ENCODE data around the gene PPP1R11. TPM values are rescaled to one million over a fixed set of nuclear protein-coding genes. Genes with fewer than 3 reads are reported as not detected.

PPP1R11 gene
- total RNA-seq, 3 donors from 2014 or later, result 71.9 to 81.6 (median 80.5) TPM

DNA sequence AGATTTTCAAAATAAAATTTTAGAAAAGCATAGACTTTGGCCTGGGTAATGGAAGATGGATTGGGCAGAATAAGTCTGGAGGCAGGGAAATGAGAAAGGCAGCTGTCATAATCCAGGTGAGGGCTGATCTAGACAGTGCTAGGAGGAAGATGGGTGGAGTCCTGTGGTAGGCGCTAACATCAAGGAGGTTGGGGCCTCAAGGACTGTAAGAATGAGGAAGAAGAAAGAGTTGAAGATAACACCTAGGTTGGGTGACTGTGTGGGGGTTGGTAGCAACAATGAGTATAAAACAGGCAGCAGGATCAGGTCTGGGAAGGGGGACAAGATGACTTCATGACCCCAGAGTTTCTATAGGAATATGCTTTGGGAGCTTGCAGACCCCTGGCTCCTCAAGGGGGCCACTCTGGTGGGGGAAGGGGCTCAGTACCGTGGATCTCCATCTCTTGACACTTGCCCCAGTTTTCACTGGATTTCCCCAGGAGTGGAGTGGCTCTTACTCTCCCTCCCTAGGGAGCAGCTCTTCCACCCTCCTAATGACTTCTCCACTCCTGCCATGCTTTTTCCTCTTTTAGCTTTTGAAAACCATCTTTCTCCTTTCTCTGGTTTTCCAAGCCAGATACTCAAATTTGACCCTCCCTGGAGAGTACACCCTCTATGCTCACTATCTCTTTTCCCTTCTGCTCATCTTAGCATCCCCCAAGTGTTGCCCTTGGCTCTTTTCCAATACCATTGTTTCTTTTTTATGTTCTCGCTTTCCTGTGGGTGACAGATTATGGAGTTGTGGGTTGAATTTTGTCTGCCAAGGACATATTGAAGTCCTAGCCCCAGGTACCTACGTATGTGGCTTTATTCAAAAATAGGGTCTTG is 31.1 kb downstream of the PPP1R11 start:
- Mint-ChIP-seq H3K27me3 (ENCODE audit: low read depth) (peaks cover 51% of the 10 kb centered on the region), H3K9me3 (no peaks in the 10 kb centered on the region), H3K4me3 (no peak overlapping the region), H3K4me1 (ENCODE audit: low read depth) (peaks cover 43% of the 10 kb centered on the region), H3K36me3 (ENCODE audit: insufficient read depth) (no peaks in the 10 kb centered on the region)
- DNase-seq (no peak), ATAC-seq (no peak)

DNA sequence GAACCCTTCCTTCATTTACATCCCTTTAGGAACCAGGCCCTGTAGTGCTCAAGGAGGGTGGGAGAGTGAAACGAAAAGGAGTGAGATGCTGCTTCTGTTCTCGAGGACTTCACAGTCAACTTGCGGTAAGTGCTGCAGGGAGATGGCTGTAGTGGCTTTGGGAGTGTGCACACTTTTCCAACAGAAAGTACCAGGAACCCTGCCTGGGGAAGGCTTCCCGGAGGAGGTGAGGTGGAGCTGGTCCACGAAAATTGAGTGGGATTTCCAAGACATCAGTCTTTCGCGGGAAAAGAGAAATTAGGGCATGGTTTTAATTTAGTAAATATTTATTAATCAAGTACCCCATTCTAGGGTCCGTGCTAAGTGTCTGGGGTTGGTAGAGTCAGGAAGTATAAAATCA is 33.2 kb downstream of the PPP1R11 start:
- Mint-ChIP-seq H3K4me3 (peak overlapping the region; percentile 56), H3K27me3 (ENCODE audit: low read depth) (peaks cover 45% of the 10 kb centered on the region), H3K36me3 (ENCODE audit: insufficient read depth) (no peaks in the 10 kb centered on the region), H3K4me1 (ENCODE audit: low read depth) (peaks cover 49% of the 10 kb centered on the region), H3K9me3 (no peaks in the 10 kb centered on the region)
- ATAC-seq, result no peak
- no peak for DNase-seq

DNA sequence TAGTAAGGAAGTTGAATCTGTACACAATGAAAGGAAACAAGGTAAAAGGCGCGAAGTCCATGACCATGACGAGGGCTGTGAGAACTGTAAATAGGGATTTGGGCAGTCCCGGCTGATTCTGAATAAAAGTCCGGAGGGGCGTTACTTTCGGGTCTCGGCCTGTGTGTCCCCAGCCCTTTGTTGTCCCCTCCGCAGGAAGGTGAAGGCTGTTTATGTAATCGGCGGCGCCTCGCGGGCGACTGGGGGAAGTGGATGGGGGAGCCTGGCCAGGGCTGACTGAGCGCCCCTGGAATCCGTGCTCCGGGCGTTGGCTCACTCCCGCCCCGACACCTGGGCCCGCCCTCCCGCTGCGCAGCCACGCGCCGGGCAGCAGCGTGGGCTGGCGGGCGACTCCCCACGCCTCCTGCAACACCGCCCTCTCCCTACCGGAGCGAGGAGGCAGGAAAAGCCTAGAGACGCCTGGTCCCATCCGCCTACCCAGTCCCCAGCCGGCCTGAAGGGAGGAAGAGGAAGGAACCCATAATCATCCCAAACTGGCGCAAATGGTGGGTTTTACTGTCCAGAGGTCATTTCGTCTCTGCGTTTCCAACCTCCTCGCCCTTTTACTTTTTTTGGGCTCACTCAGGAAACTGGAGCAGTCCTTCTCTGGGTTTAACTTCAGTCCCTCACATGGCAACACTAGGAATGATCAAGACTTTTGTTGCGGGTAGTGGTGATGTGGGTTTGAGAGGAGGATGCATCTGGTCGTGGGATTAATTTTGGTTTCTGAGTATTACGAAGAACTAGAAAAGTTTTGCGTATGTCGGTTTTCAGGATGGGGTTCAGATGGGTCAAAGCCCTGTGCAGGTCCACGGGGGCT is 33.8 kb downstream of the PPP1R11 start:
- peak in 1 of 2 donors; percentile 9 for ATAC-seq
- Mint-ChIP-seq H3K4me1 (ENCODE audit: low read depth) (peaks cover 49% of the 10 kb centered on the region), H3K9me3 (no peaks in the 10 kb centered on the region), H3K36me3 (ENCODE audit: insufficient read depth) (no peaks in the 10 kb centered on the region), H3K4me3 (peak overlapping the region; percentile 72), H3K27me3 (ENCODE audit: low read depth) (peaks cover 42% of the 10 kb centered on the region)
- no peak for DNase-seq

DNA sequence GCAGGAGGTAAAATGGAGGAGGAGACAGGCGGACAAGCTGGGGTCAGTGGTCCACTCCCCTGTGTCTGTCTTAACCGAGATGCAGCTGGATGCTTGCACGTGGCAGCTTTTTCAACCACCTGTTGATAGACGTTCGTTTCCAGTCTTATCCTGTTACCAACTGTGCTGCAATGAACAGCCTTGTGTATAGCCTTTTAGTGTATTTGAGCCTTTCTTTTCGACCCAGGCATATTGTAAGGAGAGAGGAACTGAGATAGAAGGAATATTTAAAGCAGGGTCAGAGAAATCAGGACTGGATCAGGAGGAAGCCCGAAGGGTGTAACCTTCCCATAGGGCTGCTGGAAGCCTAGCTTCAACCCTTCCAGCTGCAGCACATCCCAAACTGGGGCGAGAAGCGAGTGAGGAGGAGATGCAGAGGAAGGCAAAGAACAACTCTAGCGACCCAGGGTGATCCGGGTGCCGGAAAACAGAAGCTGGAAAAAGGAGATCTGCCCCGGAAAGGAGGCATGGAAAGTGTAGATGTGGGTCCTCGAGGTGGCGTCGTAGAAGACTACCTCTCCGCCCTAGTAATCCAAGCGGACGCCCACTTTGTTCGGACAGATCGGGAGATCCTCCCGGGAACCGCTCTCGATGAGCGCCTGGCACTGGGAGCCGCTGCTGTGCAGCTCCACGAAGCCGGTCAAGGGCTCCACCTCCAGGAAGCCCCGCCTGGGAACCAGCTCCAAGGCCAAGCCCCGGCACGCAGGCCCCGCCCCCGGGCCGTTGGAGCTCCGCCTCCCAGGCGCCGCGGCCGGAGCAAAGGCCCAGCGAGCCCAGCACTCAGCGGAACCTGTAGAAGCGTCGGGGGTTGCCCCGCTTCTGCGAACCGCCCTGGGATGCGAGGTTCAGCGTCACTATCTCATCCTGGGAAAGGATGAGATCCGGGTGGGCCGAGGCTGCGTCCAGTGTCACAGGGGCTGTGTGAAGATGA is 34.7 kb downstream of the PPP1R11 start:
- H3K36me3 Mint-ChIP-seq (ENCODE audit: insufficient read depth), result no peaks in the 10 kb centered on the region
- peaks cover 49% of the 10 kb centered on the region for H3K4me1 Mint-ChIP-seq (ENCODE audit: low read depth)
- no peaks in the 10 kb centered on the region for H3K9me3 Mint-ChIP-seq
- H3K27me3 Mint-ChIP-seq (ENCODE audit: low read depth), result peaks cover 43% of the 10 kb centered on the region
- ATAC-seq (peak; percentile 62 to 66), DNase-seq (peak; percentile 46)
- peak overlapping the region; percentile 72 for H3K4me3 Mint-ChIP-seq

DNA sequence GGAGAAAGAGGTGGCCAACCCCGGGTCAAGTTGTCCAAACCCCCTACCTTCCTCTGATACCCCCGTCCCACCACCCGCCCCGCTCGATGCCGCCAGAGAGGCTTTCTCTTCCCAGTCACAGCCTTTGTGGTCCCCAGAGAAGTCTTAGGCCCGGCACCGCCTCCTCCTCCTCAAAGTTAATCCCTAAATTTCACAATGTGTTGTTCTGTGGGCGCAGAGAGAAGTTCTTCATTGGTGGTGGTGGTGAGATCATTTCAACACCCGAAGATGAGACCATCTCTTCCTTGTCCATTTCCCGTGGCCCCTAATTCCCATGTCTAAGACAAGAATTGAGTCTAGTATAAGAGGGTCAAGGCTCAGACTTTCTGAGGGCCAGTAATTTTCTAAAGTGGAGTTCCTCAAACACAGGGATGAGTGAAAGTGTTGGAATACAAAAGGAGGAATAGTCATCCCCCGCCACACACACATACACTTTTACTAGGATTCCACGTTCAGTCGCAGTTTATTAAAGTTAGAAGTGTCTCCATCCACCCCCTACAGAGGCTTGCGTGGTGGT is 35.5 kb downstream of the PPP1R11 start:
- peaks cover 44% of the 10 kb centered on the region for H3K27me3 Mint-ChIP-seq (ENCODE audit: low read depth)
- no peak for DNase-seq

DNA sequence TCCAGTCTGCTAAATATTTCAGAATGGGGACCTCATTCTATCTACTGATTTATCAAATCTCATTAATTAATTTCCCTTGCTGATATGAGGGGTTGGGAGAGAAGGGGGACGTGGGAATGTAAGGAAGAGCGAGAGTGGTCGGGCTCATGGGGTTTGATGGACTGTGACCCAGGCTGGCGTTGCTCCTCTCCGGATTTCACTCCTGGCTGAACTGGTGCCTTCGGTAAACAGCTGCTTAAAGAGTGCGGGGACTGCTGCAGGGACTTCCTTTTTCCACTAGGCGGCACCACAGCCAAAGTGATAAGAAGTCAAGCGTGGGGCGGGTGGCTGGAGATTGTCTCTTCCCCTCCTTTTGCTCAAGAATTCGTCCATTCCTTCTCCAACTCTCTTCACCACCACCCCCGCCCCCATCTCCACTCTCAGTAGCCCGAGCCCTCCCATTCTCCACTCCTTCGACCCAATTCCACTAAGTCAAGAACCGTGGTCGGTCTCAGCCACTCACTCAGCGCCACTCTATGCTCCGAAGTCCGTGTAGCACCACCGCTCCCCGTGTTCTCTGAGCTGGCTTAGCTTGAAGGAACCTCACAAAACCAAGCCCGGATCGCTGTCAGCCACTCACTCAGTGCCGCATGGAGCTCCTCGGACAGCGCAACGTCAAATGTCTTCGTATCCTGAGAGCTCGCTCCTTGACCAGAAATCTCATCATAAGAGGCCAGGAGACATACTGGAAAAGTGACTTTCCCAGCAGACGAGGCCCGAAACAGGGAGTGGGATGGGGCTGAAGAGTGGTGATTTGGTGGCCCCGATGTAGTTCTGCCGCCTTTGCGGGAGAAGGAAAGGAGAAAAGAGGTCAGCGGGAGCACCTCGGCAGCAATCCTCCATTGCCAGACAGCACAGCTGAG is 36.2 kb downstream of the PPP1R11 start:
- Mint-ChIP-seq H3K27me3 (ENCODE audit: low read depth) (peaks cover 45% of the 10 kb centered on the region), H3K4me3 (peak overlapping the region; percentile 82), H3K36me3 (ENCODE audit: insufficient read depth) (no peaks in the 10 kb centered on the region), H3K9me3 (no peaks in the 10 kb centered on the region), H3K4me1 (ENCODE audit: low read depth) (peaks cover 39% of the 10 kb centered on the region)
- DNase-seq, result peak; percentile 78
- peak; percentile 84 for ATAC-seq

More for the DNA sequence above, 35.5 kb downstream of the PPP1R11 start:
- peaks cover 46% of the 10 kb centered on the region for H3K4me1 Mint-ChIP-seq (ENCODE audit: low read depth)
- H3K36me3 Mint-ChIP-seq (ENCODE audit: insufficient read depth), result no peaks in the 10 kb centered on the region
- ATAC-seq, result peak; percentile 3 to 9
- peak overlapping the region; percentile 82 for H3K4me3 Mint-ChIP-seq
- no peaks in the 10 kb centered on the region for H3K9me3 Mint-ChIP-seq

DNA sequence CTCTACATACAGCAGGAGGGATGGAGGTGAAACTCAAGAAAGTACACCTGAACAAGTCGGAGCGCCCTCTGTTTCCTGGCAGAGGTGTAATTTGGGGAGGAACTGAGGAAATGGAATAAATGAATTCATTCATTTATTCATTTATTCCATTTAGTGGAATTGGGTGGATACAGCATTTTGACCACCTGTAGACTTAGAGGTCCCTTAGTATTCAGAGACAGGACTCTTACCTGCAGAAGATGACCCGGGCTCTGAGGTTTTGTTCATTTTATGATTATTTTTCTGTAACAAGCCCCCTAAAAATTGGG is 36.8 kb downstream of the PPP1R11 start:
- DNase-seq (no peak), ATAC-seq (no peak)
- peak overlapping the region; percentile 82 for H3K4me3 Mint-ChIP-seq
- peaks cover 35% of the 10 kb centered on the region for H3K4me1 Mint-ChIP-seq (ENCODE audit: low read depth)
- no peaks in the 10 kb centered on the region for H3K36me3 Mint-ChIP-seq (ENCODE audit: insufficient read depth)
- H3K9me3 Mint-ChIP-seq, result no peaks in the 10 kb centered on the region
- peaks cover 45% of the 10 kb centered on the region for H3K27me3 Mint-ChIP-seq (ENCODE audit: low read depth)

DNA sequence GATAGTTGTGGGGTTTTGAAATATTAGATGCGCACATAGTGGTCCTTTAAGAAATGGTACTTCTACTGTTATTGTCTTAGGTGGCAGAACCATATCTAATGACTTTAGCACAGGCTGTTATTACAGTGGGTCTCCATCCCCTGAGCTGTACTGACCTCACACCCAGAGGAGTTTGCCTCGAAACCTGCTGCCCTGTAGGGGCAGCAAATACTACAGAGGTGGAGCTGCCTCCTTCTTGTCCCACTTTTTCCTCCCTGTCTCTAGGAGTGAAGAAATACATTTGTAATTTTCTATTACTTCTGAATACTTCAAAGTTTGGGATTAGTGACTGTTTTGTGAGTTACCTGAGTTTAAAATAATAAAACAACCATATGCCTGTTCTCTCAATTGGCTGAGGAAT is 37.7 kb downstream of the PPP1R11 start:
- H3K4me3 Mint-ChIP-seq, result no peak overlapping the region
- no peaks in the 10 kb centered on the region for H3K36me3 Mint-ChIP-seq (ENCODE audit: insufficient read depth)
- peaks cover 41% of the 10 kb centered on the region for H3K27me3 Mint-ChIP-seq (ENCODE audit: low read depth)
- peaks cover 33% of the 10 kb centered on the region for H3K4me1 Mint-ChIP-seq (ENCODE audit: low read depth)
- H3K9me3 Mint-ChIP-seq, result no peaks in the 10 kb centered on the region
- DNase-seq (no peak), ATAC-seq (no peak)

DNA sequence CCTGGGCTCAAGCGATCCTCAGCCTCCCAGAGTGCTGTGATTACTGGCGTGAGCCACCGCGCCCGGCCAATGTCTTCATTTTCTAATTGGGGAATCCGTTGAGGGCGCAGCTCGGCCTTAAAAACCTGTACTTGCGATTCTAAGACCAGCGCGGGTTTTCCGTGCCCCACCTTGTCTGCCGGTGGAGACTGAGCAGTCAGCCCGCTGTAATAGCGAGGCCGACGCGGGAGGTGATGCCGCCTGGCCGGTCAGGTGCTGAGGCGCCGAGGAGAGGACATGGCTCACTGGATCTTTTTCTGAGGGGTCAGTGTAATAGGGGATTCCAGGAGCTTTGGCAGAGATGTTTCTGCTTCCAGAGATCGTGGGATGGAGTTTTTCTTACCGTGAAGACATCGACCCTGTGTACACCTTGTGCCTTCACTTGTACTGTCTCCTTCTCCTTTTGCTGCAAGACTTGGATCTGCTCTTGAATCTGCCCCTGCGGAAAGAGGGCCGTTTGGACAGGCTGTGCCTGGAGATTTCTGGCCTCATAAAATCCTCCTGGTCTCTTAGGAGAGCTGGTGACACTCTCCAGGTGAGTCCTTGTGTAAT is 44.4 kb downstream of the PPP1R11 start:
- Mint-ChIP-seq H3K27me3 (ENCODE audit: low read depth) (peaks cover 51% of the 10 kb centered on the region), H3K4me3 (no peak overlapping the region), H3K36me3 (ENCODE audit: insufficient read depth) (no peaks in the 10 kb centered on the region)

DNA sequence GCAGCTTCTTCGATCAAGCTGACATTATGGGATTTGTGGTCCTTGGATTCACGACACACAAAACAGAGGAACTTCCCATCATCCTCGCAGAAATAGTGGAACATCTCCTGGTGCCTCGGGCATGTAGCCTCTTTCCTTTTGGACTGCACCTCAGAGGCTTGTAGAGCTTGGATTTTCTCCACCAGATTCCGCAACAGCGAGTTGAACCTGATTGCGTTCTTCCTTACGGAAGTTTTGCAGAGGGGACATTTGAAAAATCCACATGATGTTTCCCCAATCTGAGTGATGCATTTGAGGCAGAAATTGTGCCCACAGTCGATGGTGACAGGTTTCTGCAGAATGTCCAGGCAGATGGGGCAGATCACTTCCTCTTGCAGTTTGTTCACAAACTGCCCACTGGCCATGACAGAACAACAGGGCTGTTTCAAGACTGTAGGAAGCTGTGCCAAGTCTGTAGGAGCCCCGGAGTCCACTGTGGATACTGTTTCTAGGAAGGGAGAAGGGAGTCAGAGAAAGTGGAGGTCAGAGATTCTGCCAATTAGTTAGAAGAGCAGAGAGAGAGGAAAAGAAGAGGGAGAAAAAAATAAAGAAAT is 45.5 kb downstream of the PPP1R11 start:
- H3K9me3 Mint-ChIP-seq, result no peaks in the 10 kb centered on the region
- H3K27me3 Mint-ChIP-seq (ENCODE audit: low read depth), result peaks cover 50% of the 10 kb centered on the region
- peaks cover 5% of the 10 kb centered on the region for H3K4me1 Mint-ChIP-seq (ENCODE audit: low read depth)
- DNase-seq, result no peak
- ATAC-seq, result no peak
- no peaks in the 10 kb centered on the region for H3K36me3 Mint-ChIP-seq (ENCODE audit: insufficient read depth)
- H3K4me3 Mint-ChIP-seq, result no peak overlapping the region

More for the DNA sequence above, 44.4 kb downstream of the PPP1R11 start:
- Mint-ChIP-seq H3K9me3 (no peaks in the 10 kb centered on the region), H3K4me1 (ENCODE audit: low read depth) (peaks cover 5% of the 10 kb centered on the region)
- DNase-seq (no peak), ATAC-seq (no peak)

DNA sequence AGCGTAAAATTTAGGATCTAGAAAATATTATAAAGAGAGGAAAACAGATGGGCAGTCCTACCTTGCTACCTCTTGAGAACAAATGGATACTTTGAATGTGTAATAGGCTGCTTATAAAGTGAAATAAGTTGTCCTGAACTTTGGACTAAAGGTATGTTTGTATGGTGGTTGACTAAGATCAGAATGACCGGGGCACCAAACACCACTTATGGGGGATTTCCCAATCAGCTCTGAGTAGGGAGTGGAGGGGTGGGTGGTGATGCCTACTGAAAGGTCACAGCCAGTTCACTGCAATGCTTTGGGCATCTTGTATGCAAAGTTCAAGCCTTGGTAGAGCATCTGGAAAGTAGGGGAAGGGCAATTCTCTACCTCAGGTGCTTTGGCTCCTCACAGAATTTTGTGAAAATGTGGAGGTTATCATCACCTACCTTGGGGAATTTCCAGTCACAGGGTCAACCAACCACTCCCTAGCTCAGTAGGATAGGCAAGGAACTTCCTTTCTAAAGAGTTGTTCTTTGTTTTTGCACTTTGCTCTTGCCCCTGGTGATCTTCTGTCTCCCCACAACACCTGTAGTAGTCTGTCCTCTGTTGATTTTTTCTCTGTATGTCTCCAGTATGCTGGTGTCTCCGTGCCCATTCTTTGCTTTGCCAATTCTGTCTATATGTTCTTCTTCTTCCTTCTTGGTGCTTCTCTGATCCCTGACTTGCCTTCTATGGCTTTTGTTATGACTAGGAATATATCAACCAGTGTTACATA is 46.2 kb downstream of the PPP1R11 start, which contains the start of gene TRIM31:
Gene TRIM31, minus strand, starts transcription at position 88 of the 757 bp plus-strand sequence. CDS start 285 bp downstream, outside the sequence.
- Mint-ChIP-seq H3K27me3 (ENCODE audit: low read depth) (peaks cover 47% of the 10 kb centered on the region), H3K4me3 (no peak within 1 kb of the TSS), H3K9me3 (no peaks in the 10 kb centered on the region), H3K36me3 (ENCODE audit: insufficient read depth) (no peaks in the 10 kb centered on the region), H3K4me1 (ENCODE audit: low read depth) (peaks cover 5% of the 10 kb centered on the region)
- DNase-seq, result no peak
- peak in 1 of 2 donors; percentile 52 for ATAC-seq

DNA sequence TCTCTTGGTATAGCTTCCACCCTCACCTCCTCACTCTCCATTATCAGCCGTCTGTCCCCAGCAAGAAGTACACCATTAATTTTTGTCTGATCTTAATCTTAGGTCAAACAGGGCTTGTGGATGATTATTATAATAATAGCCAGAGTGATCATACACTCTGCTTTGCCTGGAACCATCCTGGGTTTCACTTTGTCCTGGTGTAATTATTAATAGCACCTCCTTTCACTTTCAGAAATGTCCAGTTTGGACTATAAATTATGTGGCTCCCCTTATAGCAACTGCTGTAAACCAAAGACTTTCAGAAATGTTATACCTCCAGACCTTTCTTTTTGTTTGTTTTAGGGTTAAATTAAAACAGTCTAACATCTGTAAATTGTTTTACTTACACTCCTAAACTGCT is 46.8 kb downstream of the PPP1R11 start:
- no peak for DNase-seq
- H3K36me3 Mint-ChIP-seq (ENCODE audit: insufficient read depth), result no peaks in the 10 kb centered on the region
- peaks cover 42% of the 10 kb centered on the region for H3K27me3 Mint-ChIP-seq (ENCODE audit: low read depth)
- no peak overlapping the region for H3K4me3 Mint-ChIP-seq
- no peaks in the 10 kb centered on the region for H3K9me3 Mint-ChIP-seq
- no peak for ATAC-seq
- H3K4me1 Mint-ChIP-seq (ENCODE audit: low read depth), result peaks cover 5% of the 10 kb centered on the region
